ENCODE data around the gene EML1. TPM values are rescaled to one million over a fixed set of nuclear protein-coding genes. Genes with fewer than 3 reads are reported as not detected.

The EML1 gene
- total RNA-seq, 1 donor from 2014 or later = 0.68 TPM

- intact Hi-C loops (cut with micrococcal nuclease) = no loop called here
- no peak for DNase-seq (ENCODE audit: low spot score)
Observed at GRCh38 chr14:99907761-99908652, 114.8 kb downstream of the EML1 start.

GRCh38 chr14:99908653-99909250 is 115.5 kb downstream of the EML1 start:
- Mint-ChIP-seq H3K27ac (no peak overlapping the region), H3K9me3 (no peaks in the 10 kb centered on the region), H3K4me1 (ENCODE audit: low read depth) (no peaks in the 10 kb centered on the region), H3K36me3 (ENCODE audit: low read depth) (no peaks in the 10 kb centered on the region), H3K27me3 (ENCODE audit: low read depth) (peaks cover 12% of the 10 kb centered on the region), H3K4me3 (ENCODE audit: low read depth) (no peak overlapping the region)
- no peak for DNase-seq (ENCODE audit: low spot score)
- intact Hi-C loops (cut with micrococcal nuclease) = no loop called here

More at GRCh38 chr14:99907761-99908652, 114.8 kb downstream of the EML1 start:
- no peaks in the 10 kb centered on the region for H3K36me3 Mint-ChIP-seq (ENCODE audit: low read depth)
- peaks cover 5% of the 10 kb centered on the region for H3K9me3 Mint-ChIP-seq
- no peaks in the 10 kb centered on the region for H3K4me1 Mint-ChIP-seq (ENCODE audit: low read depth)
- peaks cover 12% of the 10 kb centered on the region for H3K27me3 Mint-ChIP-seq (ENCODE audit: low read depth)
- no peak overlapping the region for H3K27ac Mint-ChIP-seq
- H3K4me3 Mint-ChIP-seq (ENCODE audit: low read depth) = no peak overlapping the region

GRCh38 chr14:99909513-99910064 is 116.4 kb downstream of the EML1 start:
- Mint-ChIP-seq H3K4me1 (ENCODE audit: low read depth) (no peaks in the 10 kb centered on the region), H3K4me3 (ENCODE audit: low read depth) (no peak overlapping the region), H3K27me3 (ENCODE audit: low read depth) (peaks cover 12% of the 10 kb centered on the region), H3K9me3 (no peaks in the 10 kb centered on the region), H3K27ac (no peak overlapping the region), H3K36me3 (ENCODE audit: low read depth) (no peaks in the 10 kb centered on the region)
- intact Hi-C loops (cut with micrococcal nuclease) = no loop called here
- no peak for DNase-seq (ENCODE audit: low spot score)

DNA sequence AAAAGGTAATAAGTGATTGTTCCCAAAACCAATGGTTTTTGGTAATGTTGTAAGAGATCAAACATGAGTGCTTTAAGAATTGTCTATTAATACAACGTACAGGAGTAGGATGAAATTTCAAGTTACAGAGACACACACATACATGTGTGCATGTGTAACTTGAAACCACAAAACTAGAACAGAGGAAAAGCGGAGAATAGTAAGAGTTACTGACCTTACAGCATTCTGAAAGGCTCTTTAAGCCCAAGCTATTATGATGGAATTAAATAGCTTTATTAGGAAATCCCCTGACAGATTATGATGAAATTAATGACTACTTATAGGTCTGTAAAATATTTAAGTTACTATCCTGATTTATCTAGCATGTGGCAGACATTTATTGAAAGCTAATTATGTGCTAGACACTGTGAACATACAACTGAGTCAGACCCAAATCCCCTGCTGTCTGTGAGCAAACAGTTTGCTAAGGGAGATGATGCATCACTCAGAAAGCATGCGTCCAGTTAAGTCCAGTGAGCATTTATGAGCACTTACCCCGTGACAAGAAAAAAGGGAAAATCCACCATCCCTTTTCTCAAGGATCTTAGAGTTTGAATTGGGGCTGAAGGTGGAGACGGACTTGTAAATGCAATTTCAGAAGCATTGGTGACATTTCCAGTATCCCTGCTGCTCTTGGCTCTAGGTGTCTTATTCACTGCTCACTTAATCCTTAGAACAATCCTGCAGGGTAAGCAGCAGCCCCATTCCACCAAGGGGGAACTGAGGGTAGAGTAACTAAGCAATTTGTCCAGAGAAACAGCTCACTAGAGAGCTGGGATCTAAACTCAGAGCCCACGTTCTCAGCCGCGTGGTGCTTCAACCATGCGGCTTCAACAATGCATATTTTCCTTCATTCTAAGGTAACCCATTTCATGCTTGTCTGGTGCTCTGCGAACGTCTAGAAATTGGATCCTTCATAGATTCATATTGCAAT is 117.4 kb downstream of the EML1 start:
- DNase-seq (ENCODE audit: low spot score) = no peak

DNA sequence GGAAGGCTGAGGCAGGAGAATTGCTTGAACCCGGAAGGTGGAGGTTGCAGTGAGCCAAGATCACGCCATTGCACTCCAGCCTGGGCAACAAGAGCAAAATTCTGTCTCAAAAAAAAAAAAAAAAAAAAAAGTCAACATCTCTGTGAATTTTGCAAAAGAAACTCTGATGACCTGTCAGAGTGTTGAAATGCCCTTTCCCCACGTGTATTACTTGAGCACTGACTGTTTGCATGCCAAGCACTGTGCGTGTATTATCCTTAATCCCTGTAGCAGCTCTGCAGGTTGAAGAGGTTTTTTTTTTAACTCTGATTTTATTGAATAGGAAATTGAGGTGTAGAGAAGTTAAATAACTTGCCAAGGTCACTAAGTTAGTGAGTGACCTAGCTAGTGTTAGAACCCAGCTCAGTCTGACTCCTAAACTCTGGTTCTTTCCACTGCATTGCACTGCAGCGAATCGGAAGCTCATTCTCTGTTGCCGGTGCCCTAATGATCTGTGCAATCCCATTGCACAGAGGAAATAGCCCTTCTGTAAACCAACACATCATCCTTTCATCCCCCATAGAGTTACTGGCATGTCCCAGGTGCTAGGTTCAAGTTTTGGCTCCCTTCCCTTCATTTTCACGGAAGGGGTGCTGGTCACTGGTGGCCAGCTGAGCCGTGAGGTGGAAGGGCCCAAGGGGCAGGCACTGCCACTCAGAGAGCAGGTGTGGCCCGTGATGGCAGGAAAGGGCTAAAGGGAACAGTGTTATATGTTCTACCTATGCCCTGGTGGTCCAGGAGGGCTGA is 122.3 kb downstream of the EML1 start:
- Mint-ChIP-seq H3K4me1 (ENCODE audit: low read depth) (no peaks in the 10 kb centered on the region), H3K27ac (no peak overlapping the region), H3K36me3 (ENCODE audit: low read depth) (no peaks in the 10 kb centered on the region), H3K9me3 (no peaks in the 10 kb centered on the region), H3K27me3 (ENCODE audit: low read depth) (peaks cover 11% of the 10 kb centered on the region), H3K4me3 (ENCODE audit: low read depth) (no peak overlapping the region)
- DNase-seq (ENCODE audit: low spot score) = no peak
- intact Hi-C loops (cut with micrococcal nuclease) = no loop called here

More for the DNA sequence above, 117.4 kb downstream of the EML1 start:
- Mint-ChIP-seq H3K27me3 (ENCODE audit: low read depth) (peaks cover 14% of the 10 kb centered on the region), H3K4me3 (ENCODE audit: low read depth) (no peak overlapping the region), H3K36me3 (ENCODE audit: low read depth) (no peaks in the 10 kb centered on the region), H3K9me3 (no peaks in the 10 kb centered on the region), H3K27ac (no peak overlapping the region), H3K4me1 (ENCODE audit: low read depth) (no peaks in the 10 kb centered on the region)
- intact Hi-C loops (cut with micrococcal nuclease) = no loop called here

- no peaks in the 10 kb centered on the region for H3K9me3 Mint-ChIP-seq
- no peaks in the 10 kb centered on the region for H3K36me3 Mint-ChIP-seq (ENCODE audit: low read depth)
- intact Hi-C loops (cut with micrococcal nuclease) = no loop called here
- DNase-seq (ENCODE audit: low spot score) = no peak
- no peaks in the 10 kb centered on the region for H3K4me1 Mint-ChIP-seq (ENCODE audit: low read depth)
- no peak overlapping the region for H3K4me3 Mint-ChIP-seq (ENCODE audit: low read depth)
- peaks cover 11% of the 10 kb centered on the region for H3K27me3 Mint-ChIP-seq (ENCODE audit: low read depth)
- H3K27ac Mint-ChIP-seq = no peak overlapping the region
Observed at GRCh38 chr14:99916091-99916383, 122.8 kb downstream of the EML1 start.

DNA sequence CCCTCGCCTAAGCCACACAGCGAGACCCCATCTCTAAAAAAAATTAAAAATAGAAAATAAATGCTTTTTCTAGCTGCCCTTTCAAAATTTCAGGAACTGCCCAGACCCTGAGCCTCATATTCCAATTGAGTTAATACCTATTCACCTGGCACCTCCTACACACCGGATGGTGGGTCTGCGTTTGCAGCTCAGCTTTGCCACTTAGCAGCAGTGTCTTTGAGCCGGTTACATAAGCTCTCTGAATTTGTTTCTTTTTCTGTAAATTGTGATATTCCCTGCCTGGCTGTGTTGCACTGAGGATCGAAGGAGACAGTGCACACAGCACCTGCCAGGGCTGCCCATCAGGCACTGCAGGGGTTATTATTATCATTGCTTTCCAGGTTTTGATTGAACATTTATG is 125.6 kb downstream of the EML1 start:
- Mint-ChIP-seq H3K4me1 (ENCODE audit: low read depth) (no peaks in the 10 kb centered on the region), H3K9me3 (no peaks in the 10 kb centered on the region), H3K27me3 (ENCODE audit: low read depth) (peaks cover 5% of the 10 kb centered on the region), H3K4me3 (ENCODE audit: low read depth) (no peak overlapping the region), H3K36me3 (ENCODE audit: low read depth) (no peaks in the 10 kb centered on the region), H3K27ac (no peak overlapping the region)
- intact Hi-C loops (cut with micrococcal nuclease) = no loop called here
- DNase-seq (ENCODE audit: low spot score) = no peak

GRCh38 chr14:99921425-99921824 is 128.2 kb downstream of the EML1 start:
- H3K9me3 Mint-ChIP-seq = no peaks in the 10 kb centered on the region
- H3K36me3 Mint-ChIP-seq (ENCODE audit: low read depth) = no peaks in the 10 kb centered on the region
- no peak overlapping the region for H3K27ac Mint-ChIP-seq
- H3K4me1 Mint-ChIP-seq (ENCODE audit: low read depth) = no peaks in the 10 kb centered on the region
- no peak for DNase-seq (ENCODE audit: low spot score)
- intact Hi-C loops (cut with micrococcal nuclease) = no loop called here
- no peak overlapping the region for H3K4me3 Mint-ChIP-seq (ENCODE audit: low read depth)
- H3K27me3 Mint-ChIP-seq (ENCODE audit: low read depth) = peaks cover 3% of the 10 kb centered on the region

DNA sequence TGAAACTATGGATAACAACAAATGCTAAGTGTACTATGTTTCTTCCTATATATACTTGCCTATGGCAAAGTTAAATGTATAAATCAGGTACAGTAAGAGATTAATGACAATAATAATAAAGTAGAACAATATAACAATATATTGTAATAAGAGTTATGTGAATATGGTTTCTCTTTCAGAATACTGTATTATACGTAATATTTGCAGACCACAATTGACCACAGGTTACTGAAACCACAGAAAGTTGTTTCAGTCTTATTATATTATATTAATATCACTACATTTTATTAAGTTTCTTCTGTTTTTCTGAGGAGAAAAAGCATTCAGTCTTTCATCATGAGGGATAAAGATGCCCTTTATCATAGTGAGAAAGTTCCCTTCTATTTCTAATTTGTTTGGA is 131.2 kb downstream of the EML1 start:
- Mint-ChIP-seq H3K36me3 (ENCODE audit: low read depth) (no peaks in the 10 kb centered on the region), H3K27me3 (ENCODE audit: low read depth) (peaks cover 4% of the 10 kb centered on the region), H3K4me3 (ENCODE audit: low read depth) (no peak overlapping the region), H3K9me3 (peaks cover 10% of the 10 kb centered on the region), H3K27ac (no peak overlapping the region), H3K4me1 (ENCODE audit: low read depth) (no peaks in the 10 kb centered on the region)
- DNase-seq (ENCODE audit: low spot score) = no peak
- intact Hi-C loops (cut with micrococcal nuclease) = no loop called here

- peaks cover 10% of the 10 kb centered on the region for H3K9me3 Mint-ChIP-seq
- no peak for DNase-seq (ENCODE audit: low spot score)
- no peaks in the 10 kb centered on the region for H3K36me3 Mint-ChIP-seq (ENCODE audit: low read depth)
- no peak overlapping the region for H3K4me3 Mint-ChIP-seq (ENCODE audit: low read depth)
- peaks cover 5% of the 10 kb centered on the region for H3K27me3 Mint-ChIP-seq (ENCODE audit: low read depth)
- intact Hi-C loops (cut with micrococcal nuclease) = no loop called here
- no peak overlapping the region for H3K27ac Mint-ChIP-seq
- H3K4me1 Mint-ChIP-seq (ENCODE audit: low read depth) = peaks cover under 1% of the 10 kb centered on the region
Observed at GRCh38 chr14:99925471-99925870, 132.3 kb downstream of the EML1 start.

DNA sequence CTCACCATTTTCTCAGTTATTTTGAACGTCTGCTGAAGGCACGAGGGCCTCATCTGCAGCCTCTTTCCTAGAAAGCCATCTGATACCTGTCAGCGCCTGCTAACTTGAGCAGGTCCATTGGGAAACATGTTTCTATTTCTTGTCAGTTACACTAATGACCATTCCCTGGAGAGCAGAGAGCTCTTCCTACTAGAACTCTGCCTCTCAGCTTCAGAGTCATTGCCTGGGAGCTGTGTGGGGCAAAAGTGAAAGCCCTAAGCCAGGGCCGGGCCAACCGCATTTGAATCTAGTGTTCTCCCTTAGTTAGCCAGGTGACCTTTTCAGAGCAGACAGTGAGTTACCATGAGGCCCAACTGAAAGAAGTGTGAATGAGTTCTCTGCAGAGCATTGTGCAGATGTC is 135.8 kb downstream of the EML1 start:
- intact Hi-C loops (cut with micrococcal nuclease) = no loop called here
- peaks cover 2% of the 10 kb centered on the region for H3K27me3 Mint-ChIP-seq (ENCODE audit: low read depth)
- no peak overlapping the region for H3K27ac Mint-ChIP-seq
- H3K4me1 Mint-ChIP-seq (ENCODE audit: low read depth) = peaks cover 2% of the 10 kb centered on the region
- no peaks in the 10 kb centered on the region for H3K36me3 Mint-ChIP-seq (ENCODE audit: low read depth)
- H3K9me3 Mint-ChIP-seq = peaks cover 10% of the 10 kb centered on the region
- DNase-seq (ENCODE audit: low spot score) = no peak
- no peak overlapping the region for H3K4me3 Mint-ChIP-seq (ENCODE audit: low read depth)

GRCh38 chr14:99929601-99930000 is 136.4 kb downstream of the EML1 start:
- Mint-ChIP-seq H3K27ac (no peak overlapping the region), H3K9me3 (peaks cover 10% of the 10 kb centered on the region), H3K27me3 (ENCODE audit: low read depth) (peaks cover 2% of the 10 kb centered on the region), H3K4me3 (ENCODE audit: low read depth) (no peak overlapping the region), H3K36me3 (ENCODE audit: low read depth) (no peaks in the 10 kb centered on the region), H3K4me1 (ENCODE audit: low read depth) (peaks cover 2% of the 10 kb centered on the region)
- intact Hi-C loops (cut with micrococcal nuclease) = no loop called here
- no peak for DNase-seq (ENCODE audit: low spot score)
